ENCODE measurements around the gene USP6NL.
"Not testable (repeated sequence)": the region's sequence is repeated elsewhere in the genome, so short reads cannot be mapped to it uniquely, and the experiment has no call there.

The USP6NL gene

DNA sequence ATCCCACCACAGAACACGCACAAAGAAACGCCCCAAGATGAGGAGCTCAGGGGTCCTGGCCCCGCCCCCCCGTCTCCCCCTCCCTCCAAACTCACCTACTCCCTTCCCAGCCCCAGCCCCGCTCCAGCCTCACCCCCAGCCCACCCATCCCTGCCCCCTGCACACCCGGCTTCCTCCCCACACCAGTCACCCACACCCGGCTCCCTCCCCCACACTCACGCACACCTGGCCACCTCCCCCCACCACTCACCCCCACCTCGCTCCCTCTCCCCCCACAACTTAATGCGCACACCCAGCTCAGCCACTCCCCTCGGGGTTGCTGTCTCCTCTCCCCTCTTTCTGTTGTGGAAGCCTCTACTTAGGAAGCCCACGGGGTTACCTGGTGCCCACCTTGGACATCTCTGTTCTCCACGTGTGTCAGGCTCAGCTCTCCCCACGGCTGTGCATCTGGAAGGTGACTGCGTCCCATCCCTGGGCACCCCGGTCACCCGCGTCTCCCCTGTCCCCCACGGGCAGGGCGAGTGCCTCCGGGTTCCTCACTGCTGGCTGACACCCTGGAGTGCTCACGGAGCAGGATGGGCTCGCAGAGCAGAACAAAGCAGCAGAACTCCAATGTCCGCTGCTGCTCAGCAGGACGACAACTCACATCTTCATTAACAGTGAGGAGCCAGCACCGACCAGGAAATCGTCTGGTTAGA lies 166.8 kb downstream of the USP6NL start:
- no peak for DNase-seq (ENCODE audit: low read depth)

DNA sequence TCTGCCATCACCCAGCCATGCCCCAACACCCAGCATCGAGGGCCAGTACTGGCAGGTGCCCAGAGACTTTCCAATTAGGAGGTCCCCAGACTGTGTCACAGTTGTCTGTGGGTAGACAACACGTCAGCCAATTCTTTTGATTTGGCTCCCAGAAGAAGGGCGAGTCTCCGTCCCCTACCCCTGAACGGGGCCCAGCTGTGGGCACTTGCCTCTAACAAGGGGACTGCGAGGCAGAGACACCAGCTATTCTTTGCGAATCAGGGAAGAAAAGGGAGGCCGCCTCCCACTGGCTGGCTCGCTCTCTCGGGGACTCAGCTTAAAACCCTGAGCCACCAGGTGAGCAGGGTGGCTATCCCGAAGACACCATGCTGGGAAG lies 167.3 kb downstream of the USP6NL start:
- DNase-seq (ENCODE audit: low read depth) = no peak

DNA sequence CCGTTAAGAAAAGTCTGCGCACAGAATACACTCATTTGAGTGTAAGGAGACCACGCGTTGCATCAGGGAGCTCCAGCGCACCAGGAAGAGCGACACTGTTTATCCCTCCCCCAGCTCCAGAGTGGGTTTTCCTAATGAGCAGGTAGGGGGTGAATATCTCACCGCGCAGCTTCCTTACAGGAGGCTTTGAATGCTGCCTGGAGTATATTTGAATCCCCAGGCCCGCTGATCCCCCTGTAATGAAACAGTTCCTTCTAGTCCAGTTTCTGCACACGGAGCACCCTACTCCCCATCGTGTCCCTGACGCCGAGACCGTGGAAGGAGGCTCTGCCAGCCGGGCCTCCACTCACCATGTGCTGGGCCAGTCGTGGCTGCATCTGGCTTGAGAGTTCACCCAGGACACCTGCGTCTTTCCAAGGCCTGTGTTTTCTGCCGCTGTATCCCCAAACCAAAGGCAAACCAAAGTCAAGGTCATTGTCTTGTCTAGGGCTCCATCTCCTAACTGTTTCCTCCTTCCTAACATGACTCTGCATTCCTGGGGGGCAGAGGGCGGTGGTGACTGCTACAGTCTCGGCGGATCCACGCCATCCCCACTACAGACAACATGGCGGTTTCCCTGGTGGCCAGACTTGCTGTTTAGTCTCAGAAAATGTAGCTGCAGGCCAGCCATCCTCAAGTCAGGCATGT lies 167.8 kb downstream of the USP6NL start:
- no peak for DNase-seq (ENCODE audit: low read depth)

DNA sequence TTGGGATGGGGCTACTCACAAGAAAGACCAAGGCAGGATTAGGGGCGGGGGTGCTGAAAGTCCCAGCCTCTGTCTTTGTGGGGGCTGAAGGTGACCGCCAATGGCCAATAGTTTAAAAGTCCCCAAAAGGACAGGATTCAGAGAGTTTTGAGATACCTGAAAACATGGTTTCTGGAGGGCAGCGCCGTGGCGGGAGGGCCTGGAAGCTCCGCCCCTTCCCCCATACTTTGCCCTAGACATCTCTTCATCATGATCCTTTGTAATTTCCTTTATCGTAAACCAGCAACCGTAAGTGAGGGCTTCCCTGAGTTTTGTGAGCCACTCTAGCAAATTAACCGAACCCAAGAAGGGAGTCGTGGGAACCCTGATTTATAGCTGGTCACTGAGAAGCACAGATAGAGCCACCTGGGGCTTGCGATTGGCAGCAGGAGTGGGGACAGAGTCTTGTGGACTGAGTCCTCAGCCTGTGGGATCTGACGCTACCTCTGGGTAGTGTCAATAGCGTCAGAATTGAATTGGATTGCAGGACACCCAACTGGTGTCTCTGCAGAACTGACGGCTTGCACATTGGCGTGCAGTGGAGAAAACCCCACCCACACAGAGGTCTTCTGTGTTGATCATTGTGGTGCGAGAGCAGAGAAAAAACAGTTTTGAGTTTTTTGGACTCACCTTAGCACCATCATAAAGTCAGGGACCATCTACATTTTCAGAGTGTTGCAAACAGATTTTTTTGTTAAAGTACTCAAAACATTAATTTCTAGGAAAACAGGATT lies 169.3 kb downstream of the USP6NL start:
- no peak for DNase-seq (ENCODE audit: low read depth)

DNA sequence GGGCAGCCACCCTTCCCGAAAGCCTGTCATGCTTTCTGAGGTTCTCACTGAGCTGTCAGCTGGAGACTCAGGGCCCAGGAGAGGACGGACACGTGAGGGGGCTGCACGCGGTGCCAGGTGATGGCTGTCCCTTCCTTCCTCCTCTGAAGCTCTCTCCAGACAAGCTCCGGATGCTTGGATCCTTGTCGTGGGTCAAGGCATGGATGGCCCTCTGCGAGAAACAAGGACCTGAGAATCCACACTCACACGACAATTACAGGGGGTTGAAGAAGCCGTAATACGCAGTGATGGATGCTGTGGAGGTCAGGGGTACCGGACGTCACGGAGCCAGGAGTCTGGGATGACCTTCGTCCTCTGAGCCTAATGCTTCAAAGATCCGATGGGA lies 170.3 kb downstream of the USP6NL start:
- DNase-seq (ENCODE audit: low read depth) = no peak

DNA sequence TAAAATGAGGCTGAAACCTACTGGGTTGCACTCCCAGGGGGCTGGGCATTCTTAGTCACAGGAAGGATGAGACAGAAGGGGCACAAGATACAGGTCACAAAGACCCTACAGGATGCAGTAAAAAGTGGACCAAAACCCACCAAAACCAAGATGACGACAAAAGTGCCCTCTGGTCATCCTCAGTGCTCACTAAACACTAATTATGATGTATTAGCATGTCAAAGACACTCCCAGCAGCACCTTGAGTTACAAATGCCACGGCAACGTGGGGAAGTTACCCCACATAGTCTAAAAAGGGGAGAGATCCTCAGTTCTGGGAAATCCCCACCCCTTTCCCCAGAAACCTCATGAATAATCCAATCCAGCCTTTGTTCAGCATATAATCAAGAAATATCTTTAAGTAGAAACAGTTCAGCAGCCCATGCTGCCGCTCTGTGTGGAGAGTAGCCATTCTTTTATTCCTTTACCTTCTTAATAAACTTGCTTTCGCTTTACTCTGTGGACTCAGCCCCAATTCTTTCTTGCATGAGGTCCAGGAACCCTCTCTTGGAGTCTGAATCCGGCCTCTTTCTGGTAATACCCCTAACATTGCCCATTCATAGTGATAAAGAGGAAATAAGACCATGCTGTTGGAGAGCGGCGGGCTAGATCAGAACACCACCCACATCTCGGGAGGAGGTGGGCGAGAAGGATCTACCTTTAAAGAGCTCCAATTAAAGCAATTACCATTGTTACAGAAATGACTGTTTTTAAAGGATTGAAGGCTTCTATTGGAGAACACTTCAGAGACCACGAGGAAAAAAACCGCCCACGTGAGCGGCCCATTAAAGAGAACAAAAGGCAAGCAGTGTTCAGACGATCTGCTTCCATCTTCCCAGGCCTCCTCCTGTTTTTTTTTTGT lies 170.9 kb downstream of the USP6NL start:
- no peak for DNase-seq (ENCODE audit: low read depth)

DNA sequence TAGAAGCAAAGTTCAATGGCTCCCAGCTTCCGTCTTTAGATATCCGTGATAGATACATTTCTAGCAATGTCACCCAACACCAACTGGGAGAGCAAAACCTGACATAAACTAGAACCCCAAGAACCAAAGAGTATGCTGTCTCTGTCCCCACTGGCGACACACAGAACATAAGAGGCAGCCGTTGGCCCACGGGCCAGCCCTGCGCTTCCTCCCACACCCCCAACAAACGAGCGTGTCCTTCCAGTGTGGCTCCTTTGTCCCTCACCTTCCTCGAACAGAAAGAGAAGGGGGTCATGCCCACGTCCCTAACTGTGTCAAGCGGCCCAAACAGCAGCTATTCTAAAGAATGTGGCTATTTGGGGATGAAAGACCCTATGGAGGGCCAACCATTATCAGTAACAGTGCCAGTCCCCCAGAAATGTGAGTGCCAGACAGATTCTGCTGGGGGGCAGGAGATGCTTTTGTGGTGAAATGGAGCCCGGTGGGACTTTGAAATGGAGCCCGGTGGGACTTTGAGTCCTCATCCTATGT lies 171.9 kb downstream of the USP6NL start:
- no peak for DNase-seq (ENCODE audit: low read depth)

DNA sequence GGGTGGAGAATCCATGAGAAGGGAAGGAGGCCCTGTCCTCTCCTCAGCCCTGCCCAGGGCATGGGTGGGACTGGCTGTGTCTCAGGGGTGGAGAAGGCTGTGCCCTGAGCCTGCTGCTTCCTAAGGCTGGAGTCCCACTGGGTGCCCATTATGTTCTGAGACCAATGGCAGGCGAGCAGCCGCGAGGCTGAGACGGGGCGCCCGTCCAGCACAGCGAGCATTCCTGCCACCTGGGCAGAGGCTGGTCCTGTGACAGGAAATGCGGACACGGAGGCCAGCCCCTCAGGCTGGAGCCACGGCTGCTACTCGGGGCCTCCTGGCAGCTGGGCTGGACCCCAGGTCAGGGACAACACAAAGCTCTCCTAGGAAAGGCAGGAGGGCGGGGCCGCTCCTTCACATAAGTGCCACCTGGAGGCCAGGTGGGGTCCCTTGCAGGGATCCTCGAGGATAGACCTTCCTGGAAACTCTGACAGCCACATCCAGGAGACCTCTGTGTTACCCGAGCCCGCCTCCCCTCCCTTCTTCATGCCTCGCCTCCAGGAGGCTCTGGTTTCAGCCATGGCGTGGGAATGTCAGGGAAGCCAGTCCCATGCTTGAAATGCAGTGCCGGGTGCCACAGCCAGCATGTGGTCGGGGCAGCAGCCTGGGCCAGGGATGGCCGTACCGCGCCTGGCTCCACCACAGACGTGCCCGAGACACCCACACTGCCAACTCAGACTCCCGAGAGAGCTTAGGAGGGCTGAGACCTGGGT lies 173.9 kb downstream of the USP6NL start:
- no peak for DNase-seq (ENCODE audit: low read depth)

DNA sequence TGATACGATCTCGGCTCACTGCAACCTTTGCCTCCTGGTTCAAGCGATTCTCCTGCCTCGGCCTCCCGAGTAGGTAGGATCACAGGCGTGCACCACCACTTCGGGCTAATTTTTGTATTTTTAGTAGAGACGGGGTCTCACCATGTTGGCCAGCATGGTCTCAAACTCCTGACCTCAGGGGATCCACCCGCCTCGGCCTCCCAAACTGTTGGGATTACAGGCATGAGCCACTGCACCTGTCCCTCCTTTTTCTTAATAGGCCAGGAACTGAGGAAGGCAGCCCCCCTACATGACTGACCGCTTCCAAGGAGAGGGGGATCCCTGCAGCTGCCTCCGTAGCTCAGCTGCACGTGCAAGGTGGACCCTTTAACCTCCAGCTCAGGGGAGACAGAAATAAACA lies 175.0 kb downstream of the USP6NL start:
- not testable (repeated sequence) for DNase-seq (ENCODE audit: low read depth)

DNA sequence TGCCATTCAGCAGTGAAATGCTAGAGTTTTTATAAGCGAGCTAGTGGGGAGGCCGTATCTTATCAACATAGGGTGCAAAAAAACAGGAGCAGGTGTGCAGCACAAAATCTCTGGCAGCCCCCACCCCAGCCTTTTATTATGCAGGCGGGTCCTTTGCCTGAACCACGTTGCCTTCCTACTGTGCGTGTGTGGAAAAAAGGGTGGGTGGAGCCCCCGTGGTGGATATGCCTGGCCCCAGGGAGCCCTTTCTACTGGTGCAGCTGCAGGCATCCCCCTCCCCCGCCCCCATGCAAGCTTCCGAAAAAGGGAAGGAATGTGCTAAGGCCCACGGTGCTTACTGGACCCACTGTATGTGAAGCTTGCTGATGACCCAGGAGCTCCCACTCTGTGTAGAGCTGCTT lies 175.9 kb downstream of the USP6NL start:
- DNase-seq (ENCODE audit: low read depth) = no peak

DNA sequence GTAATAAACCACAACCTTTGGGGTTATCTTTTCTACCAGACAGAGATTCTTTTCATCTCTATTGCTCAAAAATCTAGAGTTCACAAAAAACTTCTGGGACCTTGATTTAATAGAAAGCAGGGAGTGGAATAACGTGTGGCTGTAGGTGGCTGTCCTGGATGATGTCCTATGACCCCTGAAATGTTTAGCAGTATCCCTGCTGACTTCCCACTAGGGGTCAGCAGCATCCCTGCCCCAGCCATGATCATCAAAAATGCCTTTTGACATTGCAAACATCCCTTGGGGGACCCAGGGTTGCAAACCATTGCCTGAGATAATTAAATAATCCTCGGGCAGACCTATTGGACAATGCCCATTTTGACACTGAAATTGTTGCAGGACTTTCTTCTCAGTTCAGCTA lies 177.1 kb downstream of the USP6NL start:
- no peak for DNase-seq (ENCODE audit: low read depth)

DNA sequence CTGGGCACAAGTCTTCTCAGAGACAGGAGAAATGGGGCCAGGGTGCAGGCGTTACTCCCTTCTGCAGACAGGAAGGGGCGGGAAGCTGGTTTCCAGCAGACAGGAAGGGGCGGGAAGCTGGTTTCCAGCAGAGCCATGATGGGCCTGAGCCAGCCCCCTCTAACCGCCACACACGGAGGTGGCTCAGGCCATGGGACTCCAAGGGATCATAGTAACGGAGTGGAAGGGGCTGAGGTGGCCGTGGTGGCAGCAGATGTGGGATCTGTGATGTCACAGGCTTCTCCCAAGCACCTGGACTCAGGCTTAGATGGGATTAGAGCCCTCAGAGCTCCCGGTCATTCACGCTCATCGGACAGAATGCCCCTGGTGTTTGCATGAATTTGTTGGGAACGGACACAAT lies 177.8 kb downstream of the USP6NL start:
- no peak for DNase-seq (ENCODE audit: low read depth)

DNA sequence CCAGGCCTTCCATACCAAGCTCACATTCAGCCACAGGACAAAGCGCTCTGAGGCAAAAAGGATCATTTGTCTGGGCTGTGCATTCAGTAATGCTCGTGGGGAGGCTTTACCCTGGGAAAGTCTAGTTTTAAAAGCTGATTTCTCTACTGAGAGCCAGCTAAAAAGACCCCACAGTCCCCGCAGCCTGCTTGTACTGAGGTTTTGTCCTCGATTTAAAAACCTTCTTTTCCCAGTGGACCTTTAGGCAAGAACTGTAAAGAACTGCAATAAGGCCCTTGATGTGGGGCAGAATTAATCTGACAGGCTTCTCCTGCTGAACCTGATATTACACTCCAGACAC lies 180.3 kb downstream of the USP6NL start:
- DNase-seq (ENCODE audit: low read depth) = no peak

DNA sequence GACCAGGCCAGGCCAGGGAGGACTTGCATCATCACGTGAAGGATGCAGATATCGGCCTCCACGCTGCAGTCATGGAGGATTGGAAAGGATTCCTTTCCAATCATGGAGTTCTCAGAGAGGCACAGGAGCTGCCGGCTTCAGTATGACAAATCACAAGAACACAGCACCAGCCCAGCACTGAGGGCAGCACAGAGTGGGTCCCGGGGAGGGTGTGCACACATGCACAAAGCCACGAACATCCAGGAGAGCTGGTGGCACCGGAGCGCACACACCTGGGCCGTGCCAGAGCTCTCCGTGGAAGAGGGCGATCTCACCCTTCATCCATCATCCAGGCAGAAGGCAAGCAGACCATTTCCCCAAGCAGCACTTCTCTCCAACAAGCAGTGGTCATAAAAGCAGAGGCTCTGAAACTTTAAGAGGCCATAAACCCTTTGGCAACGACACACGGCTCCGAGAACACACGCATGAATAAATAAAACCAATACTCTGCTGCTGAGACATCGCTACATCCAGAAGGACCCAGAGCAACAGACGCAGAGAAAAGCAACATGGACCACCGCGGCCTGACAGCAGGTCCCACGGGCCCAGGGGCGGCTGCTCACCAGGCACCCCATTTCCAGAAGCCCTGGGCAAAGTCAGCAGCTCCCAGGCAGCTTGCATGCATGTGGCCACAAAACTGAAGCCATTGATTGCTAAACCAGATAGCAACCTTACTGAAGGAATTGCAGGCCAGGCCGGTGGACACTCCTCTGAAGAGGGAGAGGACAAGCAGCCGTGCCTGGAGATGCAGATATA lies 180.8 kb downstream of the USP6NL start:
- no peak for DNase-seq (ENCODE audit: low read depth)

DNA sequence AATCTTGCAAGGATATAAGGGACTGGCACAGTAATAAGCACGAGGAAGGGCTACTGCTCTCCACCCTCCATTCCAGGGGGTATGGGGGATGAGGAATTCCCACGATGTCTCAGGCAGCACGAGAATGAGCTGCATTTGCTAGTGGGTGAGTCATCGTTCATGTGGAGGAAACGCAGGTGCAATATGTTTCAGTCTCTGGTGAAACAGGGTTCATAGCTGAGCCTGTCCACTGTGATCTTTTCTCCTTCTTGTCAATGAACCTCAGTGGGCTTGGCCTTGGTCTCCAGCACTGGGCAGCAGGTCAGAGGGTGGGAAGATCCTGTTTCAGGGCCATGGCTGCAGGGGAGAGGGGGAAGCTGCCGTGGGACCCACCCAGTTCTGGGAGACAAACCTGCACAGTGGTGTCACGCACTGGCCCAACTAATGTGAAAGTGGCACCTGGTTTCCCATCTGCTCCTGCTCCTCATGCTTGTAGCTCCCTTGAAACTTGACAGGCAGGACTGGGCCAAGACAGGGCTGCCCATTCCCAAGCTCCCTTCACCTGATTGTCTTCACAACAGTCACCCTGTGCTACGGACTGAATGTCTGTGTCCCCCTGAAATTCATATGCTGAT lies 181.9 kb downstream of the USP6NL start:
- no peak for DNase-seq (ENCODE audit: low read depth)

DNA sequence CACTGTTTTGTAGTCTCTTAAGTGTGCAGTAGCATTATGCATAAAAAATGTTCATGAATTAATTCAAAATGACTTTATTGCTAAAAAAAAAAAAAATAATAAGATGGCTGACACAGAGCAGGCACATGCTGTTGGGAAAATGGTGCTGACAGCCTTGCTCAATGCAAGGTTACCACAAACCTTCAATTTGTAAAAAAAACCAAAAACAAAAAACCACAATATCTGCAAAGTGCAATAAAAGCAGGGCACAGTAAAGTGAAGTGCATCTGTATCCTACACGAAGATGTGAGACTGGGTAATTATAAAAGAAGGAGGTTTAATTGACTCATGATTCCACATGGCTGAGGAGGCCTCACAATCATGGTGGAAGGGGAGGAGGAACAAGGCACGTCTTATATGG lies 185.8 kb downstream of the USP6NL start:
- DNase-seq (ENCODE audit: low read depth) = no peak

DNA sequence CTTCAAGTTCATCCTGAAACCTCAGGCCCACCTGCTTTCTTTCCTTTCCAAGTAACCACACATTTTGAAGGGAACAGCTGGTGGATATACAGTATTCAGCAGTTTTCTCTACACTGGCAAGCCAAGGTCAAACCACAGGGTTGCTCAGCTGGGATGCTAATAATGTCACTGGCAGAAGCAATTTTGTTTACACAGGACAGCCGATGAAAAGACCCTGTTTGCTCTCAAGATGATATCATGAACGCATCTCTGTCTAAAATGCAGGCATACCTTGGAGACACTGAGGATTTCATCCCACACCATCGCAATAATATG lies 186.2 kb downstream of the USP6NL start:
- no peak for DNase-seq (ENCODE audit: low read depth)

DNA sequence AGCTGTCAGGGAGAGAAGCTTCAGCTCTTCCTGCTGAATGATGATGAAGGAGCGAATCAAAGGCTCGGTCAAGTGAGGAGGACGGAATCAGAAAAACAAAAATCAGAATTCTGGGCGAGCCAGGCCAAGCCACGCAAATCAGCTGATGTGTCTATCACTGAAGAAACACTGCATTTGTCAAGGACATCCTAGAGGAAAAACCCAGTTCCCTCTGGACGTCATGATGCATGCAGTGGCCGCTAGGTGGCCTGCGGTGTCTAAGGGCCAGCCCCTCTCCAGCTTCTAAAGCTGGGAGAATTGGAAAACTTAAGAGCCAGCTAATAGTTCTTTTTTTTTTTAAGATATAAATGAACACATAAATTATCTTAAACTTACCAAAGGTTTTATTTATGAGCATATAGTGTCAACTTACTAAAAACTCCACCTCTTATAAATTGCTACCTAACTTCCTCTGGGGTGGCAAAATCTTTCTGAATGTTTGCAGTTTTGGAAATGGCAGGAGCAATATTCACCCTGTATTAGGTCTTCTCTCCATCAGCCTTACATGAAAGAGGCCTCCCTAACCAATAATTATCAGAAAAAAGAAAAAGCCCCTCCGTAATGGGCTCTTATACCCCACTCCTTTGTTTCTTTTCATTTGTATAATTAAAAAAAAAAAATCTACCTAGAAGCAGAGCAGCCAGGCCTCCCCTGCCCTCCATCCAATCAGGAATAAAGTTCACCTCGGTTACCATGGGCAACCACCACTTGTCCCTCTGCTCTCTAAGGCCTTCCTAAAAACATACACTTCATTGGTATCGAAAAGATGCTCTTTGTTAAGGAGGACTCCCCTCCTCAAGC lies 186.8 kb downstream of the USP6NL start:
- DNase-seq (ENCODE audit: low read depth) = no peak

DNA sequence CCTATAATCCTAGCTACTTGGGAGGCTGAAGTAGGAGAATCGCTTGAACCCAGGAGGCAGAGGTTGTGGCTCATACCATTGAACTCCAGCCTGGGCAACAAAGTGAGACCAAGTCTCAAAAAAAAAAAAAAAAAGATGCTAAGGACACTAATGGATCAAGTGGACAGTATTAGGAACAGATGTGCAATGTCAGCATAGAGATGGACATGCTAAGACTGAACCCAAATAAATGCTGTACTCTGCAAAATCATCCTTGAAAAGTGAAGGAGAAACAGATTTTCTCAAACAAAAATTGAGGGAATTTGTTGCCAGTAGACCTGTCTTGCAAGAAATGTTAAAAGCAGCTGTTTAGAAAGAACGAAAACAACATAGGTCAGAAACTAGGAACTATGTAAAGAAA lies 194.5 kb downstream of the USP6NL start:
- DNase-seq (ENCODE audit: low read depth) = no peak

All from activated gamma-delta T cell treated with anti-CD3 and anti-CD28 coated beads, Interleukin-2, amount 50 U/mL, for 16 hours (primary cell).